Measurements from ENCODE around the gene MAPK1. TPM values are rescaled to one million over a fixed set of nuclear protein-coding genes. Genes with fewer than 3 reads are reported as not detected.
A peak's percentile ranks its signal among the peaks of the same experiment; 100 is the strongest.
"Not testable (repeated sequence)": the region's sequence is repeated elsewhere in the genome, so short reads cannot be mapped to it uniquely, and the experiment has no call there.

MAPK1 gene
- total and polyA plus RNA-seq, 4 donors = 13.6 to 159 (median 76.6) TPM

DNA sequence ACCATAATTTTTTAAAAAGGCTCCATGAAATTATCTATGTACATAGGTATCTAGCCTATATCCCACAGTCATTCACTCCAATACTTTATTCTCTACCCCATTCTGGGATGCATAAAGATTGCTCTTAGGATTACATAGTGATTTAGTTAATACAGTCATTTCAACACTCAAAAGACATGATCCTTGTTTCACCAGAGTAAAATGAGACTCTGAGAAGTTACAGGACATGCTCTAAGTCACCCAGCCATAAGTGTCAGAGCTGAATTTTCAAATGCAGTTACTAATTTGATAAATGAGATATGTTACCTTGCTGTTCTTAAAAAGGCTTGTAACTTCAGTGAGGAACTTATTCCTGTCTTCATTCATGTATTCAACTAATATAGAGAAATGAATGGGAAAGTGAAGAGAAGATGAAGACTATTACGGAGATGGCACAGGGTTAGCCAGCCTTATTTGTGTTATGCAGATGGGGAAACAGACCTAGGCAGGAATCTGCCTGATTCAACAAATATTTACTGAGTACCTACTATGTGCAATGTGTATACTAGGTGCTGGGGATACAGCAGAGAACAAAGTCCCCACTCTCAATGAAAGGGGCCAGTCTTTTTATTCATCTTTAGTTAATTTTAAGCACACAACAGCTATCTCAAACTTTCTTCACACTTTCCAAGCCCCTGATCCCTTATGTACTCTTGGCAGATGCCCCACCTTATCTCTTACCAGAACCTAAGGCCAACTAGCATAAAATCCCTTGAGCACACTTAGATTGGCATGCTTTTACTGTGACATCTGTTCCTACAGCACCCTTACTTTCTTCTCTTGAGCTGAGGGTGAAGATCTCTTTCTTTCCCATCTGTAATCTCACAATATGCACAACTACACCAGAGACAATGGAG, 21.6 kb downstream of the MAPK1 start:
- DNase-seq = no peak
- no peak for ATAC-seq (ENCODE audit: low FRiP score)
- Histone ChIP-seq H3K27ac (ENCODE audit: low read depth in 1 of 2, low read length in 2 of 2) (no peak overlapping the region), H3K36me3 (ENCODE audit: control insufficient read depth in 1 of 2, insufficient read depth in 2 of 2, low read length in 1 of 2) (no peaks in the 10 kb centered on the region), H3K4me1 (ENCODE audit: control insufficient read depth in 1 of 2, insufficient read depth in 2 of 2, low read length in 2 of 2) (peaks cover 5 to 9% of the 10 kb centered on the region in 2 donors), H3K4me3 (ENCODE audit: low read length in 2 of 2) (no peak overlapping the region), H3K27me3 (ENCODE audit: control insufficient read depth in 1 of 2, insufficient read depth in 2 of 2, low read length in 1 of 2) (no peaks in the 10 kb centered on the region), H3K9me3 (ENCODE audit: control insufficient read depth, low read length) (no peaks in the 10 kb centered on the region)
- intact Hi-C loops (cut with DNase I) = no loop called here
- WGBS, 2 donors = 88 to 93% methylated on average over 1 of the region's 1 CpG

GRCh38 chr22:21842946-21843345, 24.5 kb downstream of the MAPK1 start:
- no peaks in the 10 kb centered on the region for H3K27me3 ChIP-seq (ENCODE audit: control insufficient read depth in 1 of 2, insufficient read depth in 2 of 2, low read length in 1 of 2)
- intact Hi-C loops (cut with DNase I) = no loop called here
- H3K36me3 ChIP-seq (ENCODE audit: control insufficient read depth in 1 of 2, insufficient read depth in 2 of 2, low read length in 1 of 2) = no peaks in the 10 kb centered on the region
- ATAC-seq (ENCODE audit: low FRiP score) (no peak), DNase-seq (no peak)
- 66 to 67% methylated on average over 6 of the region's 6 CpGs for WGBS, 2 donors
- H3K27ac ChIP-seq (ENCODE audit: low read depth in 1 of 2, low read length in 2 of 2) = no peak overlapping the region
- H3K9me3 ChIP-seq (ENCODE audit: control insufficient read depth, low read length) = no peaks in the 10 kb centered on the region
- H3K4me3 ChIP-seq (ENCODE audit: low read length in 2 of 2) = no peak overlapping the region
- H3K4me1 ChIP-seq (ENCODE audit: control insufficient read depth in 1 of 2, insufficient read depth in 2 of 2, low read length in 2 of 2) = peaks cover 7% of the 10 kb centered on the region in 2 donors

- intact Hi-C loops (cut with DNase I) = no loop called here
- no peaks in the 10 kb centered on the region for H3K9me3 ChIP-seq (ENCODE audit: control insufficient read depth, low read length)
- no peaks in the 10 kb centered on the region for H3K36me3 ChIP-seq (ENCODE audit: control insufficient read depth in 1 of 2, insufficient read depth in 2 of 2, low read length in 1 of 2)
- H3K4me3 ChIP-seq (ENCODE audit: low read length in 2 of 2) = no peak overlapping the region
- no peak overlapping the region for H3K27ac ChIP-seq (ENCODE audit: low read depth in 1 of 2, low read length in 2 of 2)
- WGBS, 2 donors = 98 to 100% methylated on average over 2 of the region's 2 CpGs
- ATAC-seq (ENCODE audit: low FRiP score) = no peak
- no peak for DNase-seq
- peaks cover 3 to 7% of the 10 kb centered on the region in 2 donors for H3K4me1 ChIP-seq (ENCODE audit: control insufficient read depth in 1 of 2, insufficient read depth in 2 of 2, low read length in 2 of 2)
- no peaks in the 10 kb centered on the region for H3K27me3 ChIP-seq (ENCODE audit: control insufficient read depth in 1 of 2, insufficient read depth in 2 of 2, low read length in 1 of 2)
These were observed 26.0 kb downstream of the MAPK1 start for GRCh38 chr22:21841422-21841821.

GRCh38 chr22:21840236-21840823, 27.1 kb downstream of the MAPK1 start:
- H3K4me1 ChIP-seq (ENCODE audit: control insufficient read depth in 1 of 2, insufficient read depth in 2 of 2, low read length in 2 of 2) = peaks cover 0 to 5% of the 10 kb centered on the region in 2 donors
- intact Hi-C loops (cut with DNase I) = no loop called here
- no peak for ATAC-seq (ENCODE audit: low FRiP score)
- H3K9me3 ChIP-seq (ENCODE audit: control insufficient read depth, low read length) = no peaks in the 10 kb centered on the region
- DNase-seq = no peak
- no peak overlapping the region for H3K27ac ChIP-seq (ENCODE audit: low read depth in 1 of 2, low read length in 2 of 2)
- no peaks in the 10 kb centered on the region for H3K27me3 ChIP-seq (ENCODE audit: control insufficient read depth in 1 of 2, insufficient read depth in 2 of 2, low read length in 1 of 2)
- H3K36me3 ChIP-seq (ENCODE audit: control insufficient read depth in 1 of 2, insufficient read depth in 2 of 2, low read length in 1 of 2) = no peaks in the 10 kb centered on the region
- WGBS, 2 donors = 90 to 92% methylated on average over 8 of the region's 8 CpGs
- no peak overlapping the region for H3K4me3 ChIP-seq (ENCODE audit: low read length in 2 of 2)

- no peaks in the 10 kb centered on the region for H3K27me3 ChIP-seq (ENCODE audit: control insufficient read depth in 1 of 2, insufficient read depth in 2 of 2, low read length in 1 of 2)
- no peak for ATAC-seq (ENCODE audit: low FRiP score)
- no peaks in the 10 kb centered on the region for H3K36me3 ChIP-seq (ENCODE audit: control insufficient read depth in 1 of 2, insufficient read depth in 2 of 2, low read length in 1 of 2)
- H3K4me1 ChIP-seq (ENCODE audit: control insufficient read depth in 1 of 2, insufficient read depth in 2 of 2, low read length in 2 of 2) = peaks cover 4 to 5% of the 10 kb centered on the region in 2 donors
- H3K27ac ChIP-seq (ENCODE audit: low read depth in 1 of 2, low read length in 2 of 2) = no peak overlapping the region
- no peaks in the 10 kb centered on the region for H3K9me3 ChIP-seq (ENCODE audit: control insufficient read depth, low read length)
- DNase-seq = no peak
- intact Hi-C loops (cut with DNase I) = no loop called here
- 97 to 100% methylated on average over 1 of the region's 1 CpG for WGBS, 2 donors
- H3K4me3 ChIP-seq (ENCODE audit: low read length in 2 of 2) = no peak overlapping the region
These were observed 27.7 kb downstream of the MAPK1 start for GRCh38 chr22:21839765-21840140.

GRCh38 chr22:21839104-21839764, 28.2 kb downstream of the MAPK1 start:
- intact Hi-C loops (cut with DNase I); ATAC-seq (ENCODE audit: low FRiP score); DNase-seq; H3K27me3 ChIP-seq (ENCODE audit: control insufficient read depth in 1 of 2, insufficient read depth in 2 of 2, low read length in 1 of 2); H3K9me3 ChIP-seq (ENCODE audit: control insufficient read depth, low read length); H3K4me1 ChIP-seq (ENCODE audit: control insufficient read depth in 1 of 2, insufficient read depth in 2 of 2, low read length in 2 of 2); H3K36me3 ChIP-seq (ENCODE audit: control insufficient read depth in 1 of 2, insufficient read depth in 2 of 2, low read length in 1 of 2); H3K4me3 ChIP-seq (ENCODE audit: low read length in 2 of 2); H3K27ac ChIP-seq (ENCODE audit: low read depth in 1 of 2, low read length in 2 of 2): not testable (repeated sequence)
- WGBS, 2 donors = 87 to 89% methylated on average over 10 of the region's 10 CpGs

DNA sequence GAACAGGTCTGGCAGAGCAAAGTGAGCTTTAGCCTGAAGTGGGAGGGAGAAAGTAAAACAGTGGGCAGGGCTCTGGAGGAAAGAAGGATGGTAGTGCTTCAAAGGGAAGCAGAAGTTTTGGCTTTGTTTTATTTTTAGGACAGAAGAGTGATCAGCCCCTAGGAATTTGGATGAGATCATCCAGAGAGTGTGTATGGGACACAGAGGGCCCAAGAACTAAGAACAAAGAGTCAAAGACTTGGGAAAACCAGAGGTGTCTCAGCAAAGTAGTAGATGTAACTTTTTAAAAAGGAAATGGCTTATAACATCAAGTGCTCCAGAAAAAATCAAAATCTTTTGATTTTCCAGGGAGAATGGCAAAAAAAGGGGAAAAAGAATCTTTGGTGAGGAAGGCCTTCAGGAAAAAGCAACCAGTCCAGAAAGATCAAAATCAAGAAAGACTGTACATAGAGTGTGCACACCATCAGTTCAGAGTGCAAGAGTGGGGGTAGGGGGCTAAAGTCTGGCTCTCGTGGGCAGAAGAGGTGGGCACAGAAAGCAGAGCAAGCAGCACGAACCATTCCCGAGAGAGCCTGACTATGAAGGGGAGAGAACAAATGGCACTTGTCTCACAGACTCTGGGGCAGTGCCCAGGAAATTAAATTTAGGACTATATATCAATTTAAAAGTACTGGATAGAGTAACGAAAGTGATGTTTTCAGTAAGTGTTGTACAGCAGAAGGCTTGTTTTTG, 30.0 kb downstream of the MAPK1 start:
- 2 to 6% methylated on average over 4 of the region's 4 CpGs for WGBS, 2 donors
- no peaks in the 10 kb centered on the region for H3K36me3 ChIP-seq (ENCODE audit: control insufficient read depth in 1 of 2, insufficient read depth in 2 of 2, low read length in 1 of 2)
- H3K27ac ChIP-seq (ENCODE audit: low read depth in 1 of 2, low read length in 2 of 2) = peak overlapping the region; percentile 91 to 99
- no peak overlapping the region for H3K4me3 ChIP-seq (ENCODE audit: low read length in 2 of 2)
- DNase-seq (no peak), ATAC-seq (ENCODE audit: low FRiP score) (peak; percentile 86)
- intact Hi-C loops (cut with DNase I) = no loop called here
- no peaks in the 10 kb centered on the region for H3K9me3 ChIP-seq (ENCODE audit: control insufficient read depth, low read length)
- no peaks in the 10 kb centered on the region for H3K27me3 ChIP-seq (ENCODE audit: control insufficient read depth in 1 of 2, insufficient read depth in 2 of 2, low read length in 1 of 2)
- H3K4me1 ChIP-seq (ENCODE audit: control insufficient read depth in 1 of 2, insufficient read depth in 2 of 2, low read length in 2 of 2) = peaks cover 1 to 5% of the 10 kb centered on the region in 2 donors

GRCh38 chr22:21836486-21836885, 31.0 kb downstream of the MAPK1 start:
- H3K27me3 ChIP-seq (ENCODE audit: control insufficient read depth in 1 of 2, insufficient read depth in 2 of 2, low read length in 1 of 2); H3K9me3 ChIP-seq (ENCODE audit: control insufficient read depth, low read length); H3K36me3 ChIP-seq (ENCODE audit: control insufficient read depth in 1 of 2, insufficient read depth in 2 of 2, low read length in 1 of 2); DNase-seq; ATAC-seq (ENCODE audit: low FRiP score); H3K4me3 ChIP-seq (ENCODE audit: low read length in 2 of 2); H3K4me1 ChIP-seq (ENCODE audit: control insufficient read depth in 1 of 2, insufficient read depth in 2 of 2, low read length in 2 of 2); intact Hi-C loops (cut with DNase I): not testable (repeated sequence)
- WGBS, 2 donors = 91 to 94% methylated on average over 15 of the region's 15 CpGs
- peak overlapping the region in 1 of 2 donors; percentile 3 for H3K27ac ChIP-seq (ENCODE audit: low read depth in 1 of 2, low read length in 2 of 2)

Data from aorta (tissue), 5 donors.